GM21526 (cell line): Measurements from ENCODE around the gene MYADML2.

Experiments used
- ATAC-seq: cut with Tn5 transposase; IDR thresholded peaks from one replicate; pipeline ENCODE4 v1.9.1; 2021; ENCODE audit warnings: moderate library complexity; ENCODE audit not compliant: unreplicated experiment, low FRiP score

MYADML2 gene

GRCh38 chr17:81902023-81902652 lies 44.9 kb downstream of the MYADML2 start, which contains the start of gene NPB:
NPB (plus strand) TSS chr17:81902238; CDS start chr17:81902278, 40 bp downstream.
- no peak for ATAC-seq

DNA sequence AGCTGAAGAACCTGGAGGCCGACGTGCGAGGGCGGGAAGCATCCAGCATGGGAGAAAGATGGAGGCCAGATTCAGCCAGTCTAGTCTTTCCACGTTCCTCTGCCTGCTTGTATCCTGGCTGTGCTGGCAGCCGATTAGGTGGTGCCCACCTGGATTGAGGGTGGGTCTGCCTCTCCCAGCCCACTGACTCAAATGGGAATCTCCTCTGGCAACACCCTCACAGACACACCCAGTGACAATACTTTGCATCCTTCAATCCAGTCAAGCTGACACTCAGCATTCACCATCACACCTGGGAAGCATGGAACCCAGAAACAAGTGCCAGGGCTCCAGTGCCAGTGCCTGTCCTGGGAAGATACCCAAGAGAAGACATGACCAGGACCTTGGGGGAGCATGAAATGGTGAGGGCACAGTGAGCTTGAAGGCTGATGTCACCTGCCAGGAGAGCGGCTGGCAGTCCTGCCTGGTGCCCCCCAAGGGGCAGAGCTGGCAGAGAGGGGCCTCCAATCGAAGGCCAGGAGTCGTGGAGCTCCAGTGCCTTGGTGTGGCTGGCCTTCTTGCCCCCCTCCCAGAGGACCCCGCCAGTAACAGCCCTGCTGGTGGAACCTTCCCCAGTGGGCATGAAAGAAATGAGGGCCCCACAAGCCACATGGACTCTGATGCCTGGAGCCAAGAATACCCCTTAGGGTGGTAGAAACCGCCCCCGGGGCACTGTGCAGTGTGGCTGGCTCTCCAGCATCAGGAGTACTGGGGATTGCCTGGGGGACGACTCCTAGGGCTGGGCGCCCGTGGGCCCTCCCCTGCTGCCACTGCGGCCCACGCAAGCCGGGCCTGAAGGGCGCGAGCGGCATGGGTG lies 45.6 kb downstream of the MYADML2 start:
- no peak for ATAC-seq

DNA sequence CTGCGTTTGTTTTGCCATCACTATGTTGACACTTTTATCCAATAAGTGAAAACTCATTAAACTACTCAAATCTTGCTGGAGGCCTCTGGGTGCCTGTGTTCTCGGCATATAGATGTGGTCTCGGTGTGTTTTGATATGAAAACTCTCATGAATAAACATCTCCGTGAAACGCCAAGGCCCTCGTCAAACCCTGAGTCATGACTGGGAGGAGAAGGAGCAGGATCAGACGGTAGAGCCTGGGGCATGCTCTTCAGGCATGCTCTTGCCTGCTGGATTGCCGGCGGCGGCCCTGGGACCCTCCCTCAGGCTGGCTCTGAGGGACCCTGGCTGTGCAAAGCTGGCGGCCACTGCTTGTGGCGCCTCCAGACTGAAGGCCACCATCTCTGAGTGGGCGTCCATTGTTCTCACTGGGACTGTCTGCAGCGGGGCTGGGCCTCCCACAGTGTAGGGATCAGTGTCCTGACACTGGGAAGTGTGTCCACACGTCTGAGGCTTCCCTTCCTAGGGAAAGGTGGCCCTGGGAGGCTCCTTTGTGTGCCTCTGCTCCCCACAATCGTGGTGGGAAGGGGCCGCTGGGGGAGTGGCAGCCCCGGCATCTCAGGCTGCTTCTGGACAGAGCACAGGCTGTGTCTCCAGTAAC lies 46.7 kb downstream of the MYADML2 start:
- ATAC-seq, result no peak

DNA sequence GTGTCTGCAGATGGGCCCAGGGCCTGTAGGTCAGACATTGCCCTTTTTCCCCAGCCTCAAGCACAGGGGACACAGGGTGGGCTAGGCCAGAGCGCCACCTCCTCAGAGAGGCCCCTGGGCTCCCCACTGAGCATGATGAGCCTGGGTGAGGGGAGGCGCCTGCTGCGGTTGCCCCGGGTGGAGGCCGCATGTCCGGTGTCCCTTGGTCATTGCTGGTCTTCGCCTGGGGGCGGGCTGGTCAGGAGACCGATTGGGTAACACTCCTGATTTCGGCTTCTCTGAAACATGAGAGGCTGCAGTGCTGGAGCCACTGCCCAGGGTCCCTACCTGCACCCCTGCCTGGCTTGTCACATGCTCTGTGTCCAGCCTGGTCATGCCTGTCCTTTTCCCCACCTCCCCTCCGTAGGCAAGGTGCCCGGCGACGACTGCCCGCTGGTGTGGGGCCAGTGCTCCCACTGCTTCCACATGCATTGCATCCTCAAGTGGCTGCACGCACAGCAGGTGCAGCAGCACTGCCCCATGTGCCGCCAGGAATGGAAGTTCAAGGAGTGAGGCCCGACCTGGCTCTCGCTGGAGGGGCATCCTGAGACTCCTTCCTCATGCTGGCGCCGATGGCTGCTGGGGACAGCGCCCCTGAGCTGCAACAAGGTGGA lies 47.4 kb downstream of the MYADML2 start:
- ATAC-seq, result no peak

- no peak for ATAC-seq
These were observed 48.1 kb downstream of the MYADML2 start for GRCh38 chr17:81898885-81899284.

DNA sequence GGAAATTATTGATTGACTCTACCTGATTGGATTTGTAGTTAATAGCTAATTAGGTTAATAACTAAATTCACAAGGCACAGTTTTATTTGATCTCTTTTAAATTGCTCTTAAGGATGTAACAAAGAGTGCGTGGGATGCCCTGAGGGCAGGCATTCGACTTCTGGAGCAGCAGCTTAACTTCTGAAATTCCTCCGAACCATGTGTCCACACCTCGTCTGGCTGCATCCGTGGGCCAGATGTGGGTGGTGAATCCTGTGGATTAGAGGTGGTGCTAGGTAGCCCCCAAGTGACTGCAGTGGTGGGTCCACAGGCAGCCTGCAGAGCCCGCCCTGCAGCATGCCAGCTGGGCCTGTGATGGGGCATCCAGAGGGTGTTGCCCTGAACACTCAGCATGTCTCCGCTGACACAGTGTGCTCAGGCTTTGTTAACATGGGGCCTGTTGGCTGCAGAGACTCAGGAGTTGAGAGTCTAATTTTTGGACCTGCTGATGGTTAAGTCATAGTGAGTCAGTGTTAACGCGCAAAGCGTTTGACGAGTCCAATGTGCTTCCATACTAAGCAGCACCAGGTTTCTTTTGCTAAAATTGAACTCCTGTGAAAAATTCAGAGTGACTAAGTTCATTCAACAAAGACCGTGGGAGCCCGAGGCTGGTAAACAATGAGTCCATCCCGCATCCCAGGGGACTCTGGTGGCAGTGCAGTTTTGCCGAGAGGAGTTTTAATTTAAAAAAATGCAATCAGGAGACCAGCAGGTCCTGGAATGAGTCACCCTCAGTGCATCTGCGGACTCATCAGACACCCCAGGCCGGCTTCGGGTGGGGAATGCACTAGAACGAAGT lies 48.8 kb downstream of the MYADML2 start:
- no peak for ATAC-seq

DNA sequence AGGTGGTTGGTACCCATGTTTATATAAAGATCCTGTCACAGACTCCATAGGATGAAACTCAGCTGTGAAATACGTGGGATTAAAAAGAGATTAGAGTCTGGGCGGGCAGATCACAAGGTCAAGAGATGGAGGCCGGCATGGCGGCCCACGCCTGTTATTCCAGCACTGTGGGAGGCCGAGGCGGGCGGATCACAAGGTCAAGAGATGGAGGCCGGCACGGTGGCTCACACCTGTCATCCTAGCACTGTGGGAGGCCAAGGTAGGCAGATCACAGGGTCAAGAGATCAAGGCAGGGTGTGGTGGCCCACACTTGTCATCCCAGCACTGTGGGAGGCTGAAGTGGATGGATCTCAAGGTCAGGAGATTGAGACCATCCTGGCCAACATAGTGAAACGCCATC lies 51.6 kb downstream of the MYADML2 start:
- ATAC-seq, result no peak

- no peak for ATAC-seq
These were observed 55.8 kb downstream of the MYADML2 start for GRCh38 chr17:81891303-81891552.

- ATAC-seq, result peak; percentile 14
These were observed 56.4 kb downstream of the MYADML2 start for GRCh38 chr17:81890447-81891302.
